Stimulated activated CD4-positive, alpha-beta T cell treated with anti-CD3 and anti-CD28 coated beads, TNF-alpha, amount 100 ng/mL, for 24 hours (primary cell): ENCODE measurements around the gene PABPN1.

ENCODE experiments used
- DNase-seq, 3 experiments: peaks; one replicate each; pipeline ENCODE4 v3.0.0-alpha.2; 2020; ENCODE audit warnings: low read depth in 3 of 3

The PABPN1 gene

DNA sequence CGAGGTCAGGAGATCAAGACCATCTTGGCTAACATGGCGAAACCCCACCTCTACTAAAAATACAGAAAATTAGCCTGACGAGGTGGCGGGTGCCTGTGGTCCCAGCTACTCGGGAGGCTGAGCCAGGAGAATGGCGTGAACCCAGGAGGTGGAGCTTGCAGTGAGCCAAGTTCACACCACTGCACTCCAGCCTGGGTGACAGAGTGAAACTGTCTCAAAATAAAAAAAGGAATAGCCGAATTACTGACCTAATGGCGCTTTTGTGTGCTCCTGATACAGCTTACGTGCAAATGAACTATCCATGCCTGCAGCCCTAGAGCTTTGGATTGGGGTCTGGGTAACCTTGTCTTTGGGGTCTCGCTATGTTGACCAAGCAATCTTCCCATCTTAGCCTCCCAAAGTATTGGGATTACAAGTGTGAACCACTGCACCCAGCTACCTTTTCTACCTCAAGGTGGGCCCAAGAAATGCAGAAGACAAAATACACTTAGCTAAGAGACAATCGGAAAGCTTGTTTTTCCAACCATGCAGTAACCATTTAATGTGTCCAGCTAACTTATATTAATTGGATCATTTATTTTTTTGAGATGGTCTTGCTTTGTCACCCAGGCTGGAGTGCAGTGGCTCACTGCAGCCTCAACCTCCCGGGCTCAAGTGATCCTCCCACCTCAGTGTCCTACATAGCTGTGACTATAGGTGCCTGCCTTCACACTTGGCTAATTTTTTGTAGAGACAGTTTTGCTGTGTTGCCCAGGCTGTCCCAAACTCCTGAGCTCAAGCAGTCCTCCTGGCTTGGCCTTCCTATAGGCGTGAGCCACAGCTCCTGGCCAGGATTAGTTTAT is 5.5 kb downstream of the PABPN1 start:
- no peak for DNase-seq

DNA sequence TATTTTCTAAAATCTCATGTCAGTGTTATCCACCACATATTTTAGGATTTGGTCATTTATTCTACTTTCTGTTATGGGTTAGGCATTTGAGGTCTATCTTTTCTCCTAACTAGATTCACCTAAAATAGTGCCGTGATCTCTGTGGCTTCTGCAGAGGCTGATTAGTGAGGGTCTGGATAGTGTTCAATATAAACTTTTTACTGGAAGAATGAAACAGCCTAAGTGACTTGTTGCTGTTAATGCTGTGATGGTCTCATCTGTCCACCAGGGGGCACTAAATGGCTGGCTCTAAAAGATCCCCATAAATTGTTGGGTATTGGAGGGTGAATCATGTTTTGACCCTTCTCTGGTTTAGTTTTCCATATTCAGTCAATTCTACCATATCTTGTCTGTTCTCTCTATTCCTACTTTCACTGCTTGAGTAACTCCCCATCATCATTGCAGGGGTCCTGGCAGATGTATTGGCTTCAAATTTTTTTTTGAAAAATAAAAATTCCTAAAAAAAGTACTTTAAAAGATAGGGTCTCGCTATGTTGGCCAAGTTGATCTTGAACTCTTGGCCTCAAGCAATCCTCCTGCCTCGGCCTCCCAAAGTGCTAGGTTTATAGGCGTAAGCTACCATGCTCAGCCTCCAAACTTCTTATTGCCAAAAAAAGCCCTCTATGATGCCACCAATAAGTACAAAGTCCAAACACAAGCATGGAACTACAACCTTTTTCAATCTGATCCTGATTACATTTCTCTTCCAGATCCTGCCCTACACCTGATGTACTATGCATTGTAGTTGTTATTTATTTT is 6.9 kb downstream of the PABPN1 start:
- DNase-seq: peak; percentile 34 to 65 (median 57)

DNA sequence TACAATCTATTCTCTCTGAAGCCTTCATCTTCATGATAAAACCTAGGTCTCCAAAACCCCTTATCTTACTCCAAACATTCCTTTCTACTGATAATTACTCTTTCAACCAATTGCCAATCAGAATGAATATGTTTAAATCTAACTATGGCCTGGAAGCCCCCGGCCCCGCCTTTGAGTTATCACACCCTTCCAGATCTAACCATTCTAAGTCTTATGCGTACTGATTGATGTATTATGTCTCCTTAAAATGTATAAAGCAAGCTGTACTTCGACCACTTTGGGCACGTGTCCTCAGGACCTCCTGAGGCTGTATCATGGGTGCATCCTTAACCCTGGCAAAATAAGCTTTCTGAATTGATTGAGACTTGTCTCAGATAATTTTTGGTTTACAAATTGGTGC is 14.4 kb downstream of the PABPN1 start:
- DNase-seq: no peak

DNA sequence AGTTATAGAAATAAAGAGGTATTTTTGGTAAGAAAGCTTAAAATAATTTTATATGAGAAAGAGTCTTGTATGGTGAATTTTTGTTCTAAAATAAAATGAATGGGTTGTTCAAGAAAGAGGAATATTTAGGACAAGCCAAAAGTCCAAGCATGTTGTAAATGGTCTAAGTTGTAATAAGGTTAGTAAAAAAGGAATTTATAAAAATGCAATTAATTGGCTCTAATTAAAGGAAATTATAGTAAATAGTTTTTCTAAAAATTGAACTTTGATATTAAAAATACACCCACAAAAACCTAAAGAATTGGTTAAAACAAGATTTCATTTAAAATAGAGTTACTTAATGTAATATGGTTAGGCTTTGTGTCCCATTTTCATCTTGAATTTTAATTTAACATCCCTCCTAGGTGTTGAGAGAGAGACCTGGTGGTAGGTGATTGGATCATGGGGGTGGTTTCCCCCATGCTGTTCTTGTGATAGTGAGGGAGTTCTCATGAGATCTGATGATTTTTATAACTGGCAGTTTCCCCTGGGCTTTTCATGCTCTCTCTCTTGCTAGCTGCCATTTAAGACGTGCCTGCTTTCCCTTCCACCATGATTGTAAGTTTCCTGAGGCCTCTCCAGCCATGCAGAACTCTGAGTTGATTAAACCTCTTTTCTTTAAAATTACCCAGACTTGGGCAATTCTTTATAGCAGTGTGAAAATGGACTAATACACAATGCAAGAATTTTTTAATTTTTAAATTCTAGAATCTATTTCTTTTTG is 18.4 kb downstream of the PABPN1 start:
- no peak for DNase-seq

DNA sequence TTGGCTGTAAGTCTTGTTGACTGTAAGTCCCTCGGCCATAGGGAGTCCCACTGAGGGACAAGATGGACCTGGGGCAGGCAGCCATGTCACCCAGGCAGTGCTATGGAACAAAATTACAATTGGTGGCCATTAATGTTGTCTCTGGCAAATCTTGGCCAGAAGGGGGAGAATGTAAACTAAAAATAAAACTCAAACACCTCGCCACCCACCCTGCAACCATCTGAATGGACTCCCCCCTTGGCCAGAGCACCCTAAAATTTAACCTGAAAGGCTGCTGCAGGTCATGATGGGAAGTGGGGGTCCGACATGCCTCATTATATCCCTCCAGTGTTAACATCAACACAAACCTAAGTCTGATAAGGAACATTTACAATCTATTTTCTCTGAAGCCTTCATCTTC is 23.2 kb downstream of the PABPN1 start:
- DNase-seq: no peak

DNA sequence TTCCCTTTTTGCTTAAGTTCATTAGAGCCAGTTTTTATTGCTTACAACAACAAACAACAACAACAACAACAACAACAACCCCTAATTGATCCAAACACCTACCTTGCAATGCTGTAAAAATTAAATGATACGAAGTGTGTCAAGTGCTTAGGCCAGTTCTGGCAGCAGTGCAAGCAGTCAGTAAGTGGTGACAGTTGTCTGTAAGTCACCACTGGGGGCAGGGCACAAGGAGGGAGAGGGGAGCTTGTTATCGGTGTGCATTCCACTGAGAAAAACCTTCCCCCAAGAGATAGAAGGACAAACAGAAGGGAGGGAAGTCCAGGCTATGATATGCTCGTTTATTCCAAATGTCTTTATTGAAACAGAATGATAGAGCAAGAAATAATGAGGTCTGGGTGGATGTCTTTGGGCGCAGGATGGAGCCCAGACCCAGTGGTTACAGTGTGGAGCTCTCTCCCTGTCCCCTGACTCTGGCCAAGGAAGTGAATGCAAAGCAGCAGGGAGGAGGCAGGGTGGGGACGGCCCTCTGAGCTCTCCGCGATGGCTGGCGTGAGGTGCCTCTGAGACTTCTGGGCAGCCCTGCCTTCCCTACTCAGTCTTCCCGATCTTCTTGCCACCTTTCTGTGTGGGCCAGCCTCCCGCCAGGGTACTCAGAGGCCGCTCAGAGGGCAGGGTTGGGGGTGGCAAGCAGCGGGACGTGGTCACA is 24.9 kb downstream of the PABPN1 start:
- DNase-seq: no peak

DNA sequence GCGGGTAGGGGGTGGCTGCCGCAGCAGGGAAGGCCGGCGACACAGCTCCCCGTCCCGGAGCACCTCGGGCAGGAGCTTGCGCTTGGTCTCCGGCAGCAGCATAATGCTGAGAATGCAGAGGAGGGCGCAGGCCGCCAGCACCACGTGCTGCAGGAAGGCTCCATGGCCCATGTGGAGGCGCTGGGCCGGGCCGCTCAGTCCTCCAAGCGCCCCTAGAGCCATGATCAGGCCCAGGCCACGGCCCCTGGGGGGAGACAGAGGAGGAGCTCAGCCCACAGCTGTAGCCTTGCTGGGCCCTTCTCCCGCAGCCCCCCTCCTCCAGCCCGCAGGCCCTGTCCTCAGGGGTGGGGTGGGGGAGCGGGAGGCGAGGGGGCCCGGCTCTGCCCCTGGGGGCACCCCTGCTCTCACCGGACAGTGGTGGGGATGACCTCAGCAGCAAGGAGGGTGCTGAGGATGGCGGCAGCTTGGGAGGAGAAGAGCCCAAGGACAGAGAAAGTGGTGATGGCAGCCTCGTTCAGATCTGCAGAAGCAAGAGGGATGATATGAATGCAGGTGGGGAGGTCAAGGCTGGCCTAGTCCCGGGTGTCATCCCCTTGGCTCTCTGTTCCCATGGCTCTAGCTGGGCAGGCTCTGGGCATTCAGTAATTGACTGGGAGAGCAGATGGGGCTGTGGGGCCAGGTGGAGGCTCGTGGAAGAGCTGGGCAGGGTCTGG is 25.6 kb downstream of the PABPN1 start:
- DNase-seq: no peak

DNA sequence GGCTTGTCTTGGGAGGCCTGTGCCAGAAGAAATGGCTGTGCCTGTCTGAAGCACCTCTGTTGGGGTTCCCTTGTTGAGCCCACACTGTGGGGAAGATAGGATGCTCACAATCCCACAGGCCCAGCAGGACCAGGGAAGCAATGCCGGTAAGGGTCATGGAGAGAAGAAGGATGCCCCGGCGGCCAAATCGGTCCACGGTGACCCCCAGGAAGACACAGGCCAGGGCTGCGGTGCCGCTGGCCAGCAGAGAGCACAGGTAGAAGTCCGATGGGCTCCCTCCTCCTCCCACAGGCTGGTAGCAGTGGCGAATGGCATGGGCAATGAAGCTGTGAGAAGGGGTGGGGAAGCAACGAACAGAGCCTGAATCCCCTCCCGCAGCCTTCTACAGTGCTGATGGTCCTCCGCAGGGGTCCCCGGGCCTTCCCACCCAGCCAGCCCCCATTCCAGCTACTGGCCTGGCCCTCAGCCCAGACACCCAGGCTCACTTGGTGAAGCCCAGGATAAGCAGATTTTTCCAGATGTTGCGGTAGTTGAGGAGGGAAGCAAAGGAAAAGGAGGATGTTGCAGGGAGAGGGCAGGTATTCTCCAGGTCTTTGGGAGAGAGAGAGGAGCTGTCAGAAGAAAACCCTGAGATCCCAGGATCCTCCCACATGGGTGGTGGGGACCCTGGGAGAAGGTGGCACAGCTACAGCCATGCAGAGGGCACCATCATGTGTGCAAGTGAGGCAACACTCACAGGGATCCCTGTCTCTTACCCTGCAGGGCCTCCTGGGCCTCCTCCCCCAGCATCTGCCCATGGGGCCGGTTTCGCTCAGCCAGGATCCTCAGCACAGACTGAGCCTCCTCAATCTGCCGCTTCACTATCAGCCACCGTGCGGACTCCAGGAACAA is 26.4 kb downstream of the PABPN1 start:
- no peak for DNase-seq

DNA sequence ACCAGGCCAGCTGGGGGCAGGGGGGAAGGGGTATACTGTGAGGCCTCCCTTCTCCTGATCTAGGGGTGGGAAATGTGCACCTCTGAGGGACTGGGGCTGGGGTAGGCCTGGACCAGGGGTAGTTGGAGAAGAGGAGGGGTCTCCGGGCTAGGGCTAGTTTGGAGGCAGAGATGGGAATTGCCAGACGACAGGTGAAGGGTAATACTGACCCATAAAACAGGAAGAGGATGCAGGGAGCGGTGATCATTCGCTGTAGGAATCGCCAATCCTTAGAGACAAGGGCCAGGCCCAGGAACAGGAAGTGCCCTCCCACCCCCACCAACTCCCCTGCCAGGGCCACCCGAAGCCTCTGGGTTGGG is 27.0 kb downstream of the PABPN1 start:
- no peak for DNase-seq

DNA sequence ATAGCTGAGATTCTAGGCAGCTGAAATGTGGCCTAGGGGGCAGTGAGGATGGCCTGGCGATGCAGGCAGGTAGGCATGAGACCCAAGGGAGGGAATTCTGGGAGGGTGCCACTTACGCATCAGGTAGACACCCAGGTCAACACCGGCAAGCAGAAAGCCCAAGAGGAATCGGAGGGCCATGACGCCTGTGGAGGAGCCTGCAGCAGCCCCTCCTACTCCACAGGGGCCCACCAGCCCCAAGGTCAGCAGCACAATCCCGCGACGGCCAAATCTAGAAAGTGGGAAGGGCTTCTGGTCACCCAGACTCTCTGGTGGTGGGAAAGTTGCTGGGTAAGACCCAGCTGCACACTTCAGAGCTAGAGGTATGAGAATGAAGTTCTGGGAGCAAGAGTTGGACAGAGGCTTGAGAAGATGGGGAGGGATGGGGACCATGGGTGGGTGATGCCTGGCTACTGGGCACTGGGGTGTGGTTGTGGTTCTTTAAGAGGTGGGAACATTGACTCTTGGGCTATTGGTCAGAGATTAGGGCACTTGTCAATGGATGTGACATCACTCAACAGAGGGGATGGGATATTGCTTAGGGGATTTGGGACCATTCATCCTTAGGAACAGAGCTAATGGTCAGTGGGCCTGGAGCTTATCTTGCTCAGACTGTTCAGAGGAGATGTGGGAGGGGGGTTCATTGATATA is 28.0 kb downstream of the PABPN1 start:
- no peak for DNase-seq

DNA sequence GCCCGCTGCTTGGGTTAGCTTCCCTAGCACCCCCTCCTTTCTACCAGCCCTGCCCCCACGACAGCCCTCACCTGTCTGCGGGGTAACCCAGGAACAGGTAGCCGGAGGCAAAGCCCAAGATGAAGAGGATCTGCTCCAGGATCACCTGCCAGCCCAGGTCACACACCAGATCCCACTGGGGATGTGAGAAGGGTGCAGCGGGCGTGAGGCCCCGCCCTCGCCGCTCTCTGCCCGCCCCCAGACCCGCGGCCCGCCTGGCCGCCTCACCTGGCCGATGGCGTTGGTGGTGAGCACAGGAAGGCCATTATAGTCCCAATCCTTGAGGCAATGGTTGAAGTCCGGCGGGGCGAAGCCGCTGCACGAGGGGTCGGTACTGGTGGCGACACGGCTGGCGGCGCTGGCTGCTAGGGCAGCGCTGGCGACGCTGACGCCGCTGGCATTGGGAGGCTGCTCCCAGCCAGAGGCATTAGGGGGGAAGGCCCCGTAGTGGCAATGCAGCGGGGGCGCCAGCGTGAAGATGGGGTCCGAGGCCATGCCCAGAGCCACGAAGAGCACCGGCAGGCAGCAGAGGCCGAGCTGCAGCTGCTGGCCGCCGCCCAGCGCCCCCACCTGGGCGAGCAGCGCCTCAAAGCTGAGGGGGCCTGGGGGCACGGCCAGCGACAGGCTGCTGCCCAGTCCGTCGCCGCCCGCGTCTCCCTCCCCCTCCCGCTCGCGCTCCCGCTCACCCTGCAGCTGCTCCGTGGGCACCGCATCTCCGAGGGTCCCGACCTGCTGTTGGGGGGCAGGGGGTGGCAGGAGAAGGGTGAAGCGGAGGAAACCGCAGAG is 30.6 kb downstream of the PABPN1 start:
- no peak for DNase-seq

DNA sequence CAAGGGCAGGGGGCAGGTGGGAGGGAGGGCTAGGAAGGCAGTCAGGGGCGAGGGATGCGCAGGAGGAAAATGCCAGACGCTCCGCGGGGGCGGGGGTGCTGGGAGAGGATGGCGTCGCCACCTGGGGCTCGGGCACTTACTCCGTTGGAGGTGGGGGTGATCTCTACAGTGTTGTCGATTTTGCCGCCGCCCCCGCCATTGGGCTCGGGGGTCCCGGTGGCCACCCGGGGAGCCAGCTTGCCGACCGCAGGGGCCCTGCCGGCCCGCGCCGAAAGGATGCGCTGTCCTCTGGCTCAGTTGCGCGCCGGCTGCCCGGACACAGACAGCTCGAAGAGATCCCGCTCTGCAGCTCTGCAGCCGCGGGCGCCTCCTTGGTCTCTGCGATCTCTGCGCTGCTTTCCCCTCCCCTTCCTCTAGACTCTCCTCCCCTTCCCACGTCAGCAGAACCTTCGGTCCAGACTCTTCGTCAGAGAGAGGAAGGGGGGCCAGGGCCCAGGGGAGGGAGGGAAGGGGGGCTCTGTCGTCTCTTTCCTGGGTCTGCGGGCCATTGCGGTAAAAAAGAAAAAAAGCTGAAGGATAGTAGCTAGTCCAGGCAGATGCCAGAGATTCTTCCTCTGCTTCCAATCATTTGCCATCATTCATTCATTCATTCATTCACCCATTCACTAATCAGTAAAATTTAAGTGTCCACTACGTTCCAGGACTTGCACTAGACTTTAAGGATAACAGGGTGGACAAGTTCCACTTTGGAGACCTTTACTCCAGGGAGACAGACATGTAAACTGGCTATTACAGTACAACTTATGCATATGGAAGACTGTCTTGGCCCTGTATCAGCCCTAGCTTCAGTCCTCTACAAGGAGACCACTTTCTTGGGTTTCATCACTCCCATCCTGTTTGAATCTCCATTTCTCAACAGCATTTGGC is 31.5 kb downstream of the PABPN1 start, which contains the start of gene SLC22A17:
Gene SLC22A17, minus strand, starts transcription at position 382 of the 927 bp plus-strand sequence.
- DNase-seq: peak; percentile 31 to 57 (median 47)

DNA sequence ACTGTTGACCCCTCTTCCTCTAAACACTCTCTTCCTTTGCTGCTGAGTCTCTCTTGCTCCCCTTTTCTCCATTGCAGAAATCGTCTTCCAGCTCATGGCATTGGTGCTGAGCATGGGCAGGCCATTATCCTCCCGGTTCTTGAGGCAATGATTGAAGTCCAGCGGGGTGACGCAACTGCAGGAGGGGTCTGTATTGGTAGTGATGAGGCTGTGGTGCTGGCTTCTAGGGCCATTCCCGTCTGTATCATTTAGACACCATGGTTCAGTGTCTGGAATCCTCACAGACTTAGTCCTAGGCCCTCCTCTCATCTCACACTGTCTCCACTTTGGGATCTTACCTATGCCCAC is 32.1 kb downstream of the PABPN1 start:
- no peak for DNase-seq

DNA sequence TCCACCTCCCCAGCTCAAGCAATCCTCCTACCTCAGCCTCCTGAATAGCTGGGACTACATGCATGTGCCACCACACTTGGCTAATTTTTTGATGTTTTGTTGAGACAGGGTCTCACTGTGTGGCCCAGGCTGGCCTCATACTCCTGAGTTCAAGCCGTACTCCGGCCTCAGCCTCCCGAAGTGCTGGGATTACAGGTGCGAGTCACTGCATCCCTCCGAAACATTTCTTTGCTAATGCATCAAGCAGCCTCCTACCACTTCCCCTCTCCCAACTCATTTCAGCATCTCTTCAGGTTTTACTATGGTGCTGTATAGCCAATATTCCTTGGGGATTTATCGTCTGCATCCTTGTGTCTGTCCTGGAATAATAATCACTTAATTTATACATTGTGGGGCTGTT is 33.7 kb downstream of the PABPN1 start:
- DNase-seq: no peak

DNA sequence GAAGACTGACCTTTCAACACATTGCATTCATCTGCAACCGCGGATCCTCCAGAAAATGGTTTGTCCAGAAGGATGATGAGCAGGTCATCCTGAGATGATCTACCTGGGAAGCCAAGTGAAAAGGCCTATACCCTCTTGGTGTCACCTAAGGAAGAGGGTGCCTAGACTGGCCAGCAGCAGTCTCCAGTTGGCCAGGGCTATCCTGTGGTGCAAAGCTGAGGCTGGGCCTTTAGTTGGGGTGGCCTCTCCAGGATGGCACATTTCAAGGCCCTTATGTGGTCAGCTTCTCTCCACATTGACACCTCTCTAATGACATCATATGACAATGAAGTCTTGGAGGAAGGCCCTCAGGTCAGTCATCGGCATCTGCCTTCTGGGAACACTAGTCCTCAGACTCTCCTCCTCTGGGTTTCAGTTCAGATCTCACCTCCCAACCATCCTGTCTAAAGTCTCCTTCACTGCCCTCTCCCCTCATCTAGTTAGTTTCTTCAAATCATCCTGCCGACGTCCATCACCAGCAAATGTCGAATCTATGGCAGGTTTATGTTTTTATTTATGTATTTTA is 34.7 kb downstream of the PABPN1 start:
- DNase-seq: no peak

DNA sequence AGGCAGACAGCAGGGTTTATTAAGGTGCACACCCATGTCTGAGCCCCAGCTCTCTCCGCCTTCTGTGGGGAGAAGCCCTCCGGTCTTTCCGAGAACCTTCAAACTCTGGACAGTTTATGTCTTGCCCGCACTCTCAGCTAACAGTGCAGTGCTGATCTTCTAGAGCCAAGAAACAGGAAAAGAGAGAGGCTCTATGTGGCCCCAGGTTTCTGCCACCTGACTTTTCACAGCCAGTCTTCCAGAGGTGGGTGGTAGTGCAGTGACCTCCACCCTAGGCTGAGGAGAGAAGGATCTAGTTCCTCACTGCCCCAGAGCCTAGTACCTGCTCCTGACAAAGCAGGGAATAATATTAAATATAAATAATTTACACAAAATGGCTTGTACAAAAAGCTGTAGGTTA is 35.4 kb downstream of the PABPN1 start:
- no peak for DNase-seq

DNA sequence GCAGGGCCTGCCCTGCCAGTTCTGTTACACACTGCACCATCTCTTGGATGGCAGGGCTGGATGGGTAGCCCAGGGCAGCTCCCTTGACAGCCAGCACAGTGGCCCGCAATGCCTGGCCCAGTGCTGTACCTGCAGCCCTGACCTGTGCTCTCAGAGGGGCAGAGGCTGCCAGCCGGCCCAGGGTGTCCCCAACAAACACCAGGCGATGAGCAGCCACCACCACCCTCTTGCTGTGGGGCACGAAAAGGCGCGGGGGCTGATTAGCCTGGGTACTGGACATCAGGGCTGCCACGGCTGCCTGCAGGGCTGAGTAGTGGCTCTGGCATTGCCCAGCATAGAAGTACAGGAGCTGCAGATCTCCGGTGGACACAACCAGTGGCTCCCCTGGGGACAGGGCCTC is 36.0 kb downstream of the PABPN1 start:
- DNase-seq: no peak
